Amygdala (tissue), 56 donors: ENCODE data around the gene ZC3H4.

Experiments
- DNase-seq, 56 donors: peaks; one replicate each; lab custom pipeline; 2025; lab: John Stamatoyannopoulos, UW

Gene ZC3H4

GRCh38 chr19:47134545-47134944 lies 21.0 kb upstream of the ZC3H4 start:
- no peak for DNase-seq

DNA sequence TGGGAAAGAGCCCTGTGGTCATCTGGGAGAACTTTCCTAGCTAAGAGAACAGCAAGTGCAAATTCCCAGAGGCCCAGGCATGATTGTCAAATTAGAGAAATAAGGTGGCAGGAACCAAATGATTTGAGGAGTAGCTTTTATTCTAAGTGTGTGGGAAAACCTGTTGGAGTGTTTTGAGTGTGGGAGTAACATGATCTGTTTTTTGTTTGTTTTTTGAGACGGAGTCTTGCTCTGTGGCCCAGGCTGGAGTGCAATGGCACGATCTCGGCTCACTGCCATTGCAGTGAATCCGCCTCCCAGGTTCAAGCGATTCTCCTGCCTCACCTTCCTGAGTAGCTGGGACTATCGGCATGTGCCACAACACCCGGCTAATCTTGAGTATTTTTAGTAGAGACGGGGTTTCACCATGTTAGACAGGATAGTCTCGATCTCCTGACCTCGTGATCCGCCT lies 19.5 kb upstream of the ZC3H4 start:
- no peak for DNase-seq

DNA sequence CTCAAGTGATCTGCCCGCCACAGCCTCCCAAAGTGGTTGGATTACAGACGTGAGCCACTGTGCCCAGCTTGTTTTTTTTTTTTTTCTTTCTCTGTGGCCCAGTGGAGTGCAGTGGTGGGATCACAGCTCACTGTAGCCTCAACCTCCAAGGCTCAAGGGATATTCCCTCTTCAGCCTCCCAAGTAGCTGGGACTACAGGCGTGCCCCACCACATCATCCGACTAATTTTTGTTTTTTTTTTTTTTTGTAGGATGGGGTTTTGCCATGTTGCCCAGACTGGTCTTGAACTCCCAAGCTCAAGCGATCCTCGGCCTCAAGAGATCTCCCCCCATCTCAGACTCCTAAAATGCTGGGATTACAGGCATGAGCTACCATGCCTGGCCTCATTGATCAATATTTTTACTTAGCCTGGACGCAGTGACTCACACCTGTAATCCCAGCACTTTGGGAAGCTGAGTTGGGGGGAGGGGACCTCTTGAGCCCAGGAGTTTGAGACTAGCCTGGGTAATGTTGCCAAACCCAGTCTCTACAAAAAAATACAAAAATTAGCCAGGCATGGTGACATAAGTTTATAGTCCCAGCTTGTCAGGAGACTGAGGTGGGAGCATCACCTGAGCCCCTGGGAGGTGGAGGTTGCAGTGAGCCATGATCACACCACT lies 18.7 kb upstream of the ZC3H4 start:
- no peak for DNase-seq

GRCh38 chr19:47130589-47131227 lies 17.1 kb upstream of the ZC3H4 start, which contains the start of gene SAE1:
SAE1 (plus strand) TSS chr19:47130835; CDS start chr19:47130931, 96 bp downstream.
- peak; percentile 45 to 94 (median 86) for DNase-seq

DNA sequence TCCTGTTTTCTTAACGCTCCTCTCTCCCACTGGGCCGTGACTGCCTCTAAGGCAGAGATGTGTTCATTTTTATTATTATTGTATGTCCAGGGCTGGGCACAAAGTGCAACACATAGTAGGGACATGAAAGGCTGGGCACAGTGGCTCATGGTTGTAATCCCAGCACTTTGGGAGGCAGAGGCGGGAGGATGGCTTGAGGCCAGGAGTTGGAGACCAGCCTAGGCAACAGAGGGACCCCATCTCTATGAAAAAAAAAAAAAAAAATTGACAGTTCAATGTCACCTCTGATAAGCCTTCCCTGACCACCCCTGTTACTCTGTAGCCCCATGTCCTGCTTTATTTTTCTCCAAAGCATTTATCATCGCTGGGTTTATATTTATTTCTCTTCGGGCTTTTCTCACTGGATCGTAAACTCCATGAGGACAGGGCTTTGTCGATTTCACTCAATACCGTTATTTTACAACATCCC lies 16.6 kb upstream of the ZC3H4 start:
- DNase-seq = no peak

GRCh38 chr19:47129579-47129978 lies 16.0 kb upstream of the ZC3H4 start:
- DNase-seq = no peak

DNA sequence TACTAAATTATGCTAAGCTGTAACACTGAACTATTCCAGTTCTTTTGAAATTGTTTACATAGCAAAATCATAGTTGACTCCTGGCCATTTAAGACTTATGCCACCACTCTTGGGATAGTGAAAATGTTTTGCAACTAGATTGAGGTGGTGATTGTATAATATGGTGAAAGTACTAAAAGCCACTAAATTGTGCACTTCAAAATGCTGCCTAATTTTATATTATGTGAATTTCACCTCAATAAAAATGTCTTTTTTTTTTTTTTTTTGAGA lies 12.0 kb upstream of the ZC3H4 start:
- no peak for DNase-seq

DNA sequence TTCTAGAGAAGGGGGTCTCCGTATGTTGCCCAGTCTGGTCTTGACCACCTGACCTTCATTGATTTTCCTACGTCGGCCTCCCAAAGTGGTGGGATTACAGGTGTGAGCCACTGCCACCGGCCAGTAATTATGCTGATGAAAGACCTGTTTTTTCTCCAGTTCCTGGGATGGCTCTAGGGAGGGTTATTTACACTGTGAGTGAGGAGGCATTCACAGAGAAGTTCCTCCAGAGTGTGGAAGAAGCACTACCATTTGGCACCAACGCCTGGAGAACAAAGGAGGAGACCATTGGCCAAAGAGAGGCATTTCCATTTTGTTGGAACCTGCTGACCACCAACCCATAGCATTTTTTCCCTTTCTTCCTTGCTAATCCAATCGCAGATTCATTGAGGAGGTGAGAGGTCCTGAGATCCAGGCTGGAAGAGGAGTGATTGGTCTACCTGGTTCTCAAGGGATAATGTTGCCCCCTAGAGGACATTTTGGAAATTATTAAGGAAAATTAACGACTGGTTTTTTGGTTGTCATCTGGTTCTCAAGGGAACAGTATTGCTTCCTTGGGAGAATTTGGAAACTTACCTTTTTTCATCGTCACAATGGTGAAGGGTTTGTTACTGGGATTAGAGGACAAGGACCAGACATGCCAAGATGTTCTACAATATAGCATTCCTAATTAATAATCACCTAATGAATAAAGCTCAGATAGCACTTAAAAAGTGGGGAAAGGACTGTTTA lies 11.5 kb upstream of the ZC3H4 start:
- peak in 9 of 56 donors; percentile 3 to 69 (median 8) for DNase-seq

GRCh38 chr19:47123406-47123805 lies 9.8 kb upstream of the ZC3H4 start:
- DNase-seq = no peak

GRCh38 chr19:47122359-47123335 lies 9.1 kb upstream of the ZC3H4 start:
- no peak for DNase-seq

DNA sequence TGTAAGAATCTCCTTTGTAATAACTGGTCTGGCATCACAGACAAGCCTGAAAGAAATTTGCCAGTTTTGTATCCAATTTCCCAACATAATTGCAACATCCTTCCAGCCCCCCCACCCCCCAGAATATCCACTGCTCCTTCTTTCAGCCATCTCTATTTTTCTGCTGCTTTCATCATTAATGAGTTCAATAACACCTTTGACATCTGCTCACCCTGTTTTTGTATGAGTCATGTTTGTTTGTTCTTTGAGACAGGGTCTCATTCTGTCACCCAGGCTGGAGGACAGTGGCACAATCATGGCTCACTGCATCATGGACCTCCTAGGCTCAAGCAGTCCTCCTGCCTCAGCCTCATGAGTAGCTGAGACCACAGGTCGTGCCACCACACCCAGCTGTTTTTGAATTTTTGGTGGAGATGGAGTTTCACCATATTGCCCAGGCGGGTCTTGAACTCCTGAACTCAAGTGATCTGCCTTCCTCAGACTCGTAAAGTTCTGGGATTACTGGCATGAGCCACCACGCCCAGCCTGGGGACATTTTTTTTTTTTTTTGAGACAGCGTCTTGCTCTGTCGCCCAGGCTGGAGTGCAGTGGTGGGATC lies 7.0 kb upstream of the ZC3H4 start:
- DNase-seq = no peak

GRCh38 chr19:47113850-47114651 lies 475 bp upstream of the ZC3H4 start:
- DNase-seq = peak in 1 of 56 donors; percentile 25

DNA sequence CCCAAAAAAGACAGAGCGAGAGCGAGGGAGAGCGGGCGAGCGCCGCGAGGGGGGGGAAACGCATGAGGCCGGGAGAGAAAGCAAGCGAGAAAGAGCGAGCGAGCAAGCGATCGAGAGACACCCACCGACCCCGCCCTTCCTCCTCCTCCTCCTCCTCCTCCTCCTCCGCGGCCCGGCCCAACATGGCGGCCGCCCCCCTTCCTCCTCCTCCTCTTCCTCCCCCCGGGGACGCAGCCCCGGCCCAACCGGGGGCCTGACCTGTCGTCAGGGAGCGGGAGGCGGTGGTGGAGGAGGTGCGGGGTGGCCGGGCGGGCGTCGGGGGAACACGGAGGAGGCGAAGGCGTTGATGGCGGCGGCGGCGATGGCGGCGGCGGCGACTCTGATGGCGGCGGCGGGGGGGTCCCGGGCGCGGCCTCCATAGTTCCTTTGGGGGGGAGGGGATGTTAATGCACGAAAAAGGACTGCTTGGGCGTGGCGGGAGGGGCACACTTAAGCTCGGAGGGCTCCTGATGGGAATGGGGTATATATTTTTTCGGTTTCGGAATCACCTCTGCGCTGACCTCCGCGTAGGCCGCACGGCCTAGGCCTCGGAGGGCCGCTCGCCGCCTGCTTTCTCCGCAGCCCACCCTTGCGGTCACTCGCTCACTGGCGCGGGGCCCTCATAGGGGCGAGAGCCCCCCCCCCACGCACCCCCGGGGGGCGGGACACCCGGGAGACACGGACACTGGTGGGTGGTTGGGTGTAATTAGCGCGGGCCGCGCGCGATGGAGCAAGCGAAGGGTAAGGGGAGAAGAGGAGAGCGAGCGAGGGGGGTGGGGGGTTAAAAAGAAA lies 1.2 kb downstream of the ZC3H4 start:
- peak in 55 of 56 donors; percentile 26 to 89 (median 73) for DNase-seq

DNA sequence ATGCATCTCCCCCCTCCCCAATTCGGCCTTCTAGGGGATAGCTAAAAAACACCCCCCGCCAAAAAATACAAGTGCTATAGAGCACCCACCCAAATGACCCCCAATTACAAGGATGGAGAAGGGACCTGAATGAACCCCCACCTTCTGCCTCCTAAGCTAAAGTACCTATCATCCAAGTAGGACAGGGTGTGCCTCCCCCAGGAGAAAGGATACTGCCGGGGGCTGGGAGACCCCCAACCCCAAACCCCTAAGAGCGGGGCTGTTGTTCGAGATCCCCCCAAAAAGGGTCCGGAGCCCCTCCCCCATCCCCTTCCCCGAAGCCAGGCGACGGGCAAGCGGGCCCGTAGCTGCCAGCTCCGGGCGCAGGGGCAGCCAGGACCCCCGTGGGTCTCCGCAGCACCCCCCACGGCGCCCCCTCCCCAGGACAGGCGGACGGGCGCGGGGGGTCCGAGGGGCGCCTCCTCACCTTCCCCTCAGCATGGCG lies 1.9 kb downstream of the ZC3H4 start:
- DNase-seq = peak in 3 of 56 donors; percentile 33 to 69 (median 62)

DNA sequence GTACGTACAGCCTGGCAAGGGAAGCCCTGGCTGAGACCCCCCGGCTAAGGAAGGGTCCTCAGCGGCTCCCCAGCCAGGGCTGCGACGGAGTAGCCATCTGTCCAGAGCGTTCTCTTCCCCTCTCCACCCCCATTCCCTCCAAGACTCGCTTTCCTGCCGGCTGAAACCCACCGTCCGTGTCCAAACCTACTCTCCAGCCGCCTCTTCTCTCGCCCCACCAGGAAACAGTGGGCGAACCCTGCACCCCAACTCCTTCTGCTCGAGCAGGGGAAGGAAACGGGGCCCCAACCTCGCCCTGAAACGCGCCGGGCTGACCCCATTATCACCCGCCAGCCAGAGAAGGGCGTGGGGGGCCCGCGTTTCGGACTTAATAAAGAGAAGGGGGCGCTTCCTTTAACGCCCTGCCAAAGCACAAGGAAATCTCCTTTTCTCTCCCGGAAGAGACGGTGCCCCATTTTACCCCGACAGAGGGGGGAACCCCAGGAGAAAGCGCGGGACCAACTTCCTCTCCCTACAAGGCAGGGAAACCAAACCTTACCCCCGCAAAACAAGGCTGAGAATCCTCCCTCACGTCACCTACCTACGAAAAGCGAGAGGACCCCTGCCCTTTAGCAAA lies 2.5 kb downstream of the ZC3H4 start:
- peak in 18 of 56 donors; percentile 9 to 63 (median 34) for DNase-seq

DNA sequence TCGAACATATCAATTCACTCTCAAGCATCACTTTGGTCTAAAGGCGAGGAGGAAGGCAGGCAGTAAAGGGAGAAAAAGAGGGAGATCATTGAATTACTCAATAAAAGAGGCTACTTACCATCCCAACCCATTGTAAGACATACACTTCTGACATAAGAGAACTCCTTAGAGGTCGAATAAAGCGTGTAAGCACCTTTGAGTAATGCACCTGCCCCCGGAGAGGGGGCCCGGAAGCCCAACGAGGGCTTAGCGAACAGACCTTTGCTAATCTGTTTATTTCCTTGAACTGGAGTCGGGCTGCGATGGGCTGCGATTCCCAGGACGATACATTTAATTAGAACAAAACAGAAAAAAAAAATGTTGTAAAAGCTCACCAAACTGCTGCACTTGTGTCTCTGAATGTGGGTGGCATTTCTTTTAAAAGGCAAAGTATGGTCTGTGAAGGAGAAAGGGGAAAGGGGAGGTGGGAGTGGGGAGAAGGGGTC lies 3.0 kb downstream of the ZC3H4 start:
- DNase-seq = peak in 2 of 56 donors; percentile 13 to 22
